GM12872 (cell line): ENCODE results near the gene HSPA5.
A peak's percentile ranks its signal among the peaks of the same experiment; 100 is the strongest.

Experiments
- CTCF ChIP-seq: IDR thresholded peaks from 3 replicates; pipeline ENCODE4 v1.5.1; 2011; ENCODE audit warnings: low read depth, mild to moderate bottlenecking, low read length, moderate library complexity; ENCODE audit not compliant: insufficient read depth

Gene HSPA5

GRCh38 chr9:125269014-125269397 is 27.9 kb upstream of the HSPA5 start:
- no peak for TF ChIP-seq CTCF

GRCh38 chr9:125268394-125269013 is 27.4 kb upstream of the HSPA5 start:
- no peak for TF ChIP-seq CTCF

GRCh38 chr9:125262294-125262991 is 21.3 kb upstream of the HSPA5 start:
- TF ChIP-seq CTCF: no peak

- peak; percentile 46 for TF ChIP-seq CTCF
These were observed 20.6 kb upstream of the HSPA5 start, which contains the start of gene GAPVD1 for GRCh38 chr9:125261501-125262293. Gene GAPVD1 (plus strand): TSS chr9:125261826. CDS start chr9:125298922, 37,096 bp downstream.

- no peak for TF ChIP-seq CTCF
These were observed 19.4 kb upstream of the HSPA5 start for GRCh38 chr9:125260561-125260960.

- no peak for TF ChIP-seq CTCF
These were observed 17.8 kb upstream of the HSPA5 start for GRCh38 chr9:125258832-125259534.
